GM10266 (cell line): Measurements from ENCODE around the gene SLC13A3.

Experiments used
- DNase-seq: peaks from one replicate; pipeline ENCODE4 v3.0.0; 2012; ENCODE audit errors: extremely low spot score
- CTCF ChIP-seq: IDR thresholded peaks from 2 replicates; pipeline ENCODE4 v1.5.1; 2012; ENCODE audit warnings: mild to moderate bottlenecking, low read depth; ENCODE audit not compliant: control insufficient read depth, insufficient read depth; ENCODE audit errors: missing control alignments

SLC13A3 gene

GRCh38 chr20:46683939-46684750 lies 32.9 kb upstream of the SLC13A3 start:
- no peak for TF ChIP-seq CTCF
- DNase-seq = no peak

- TF ChIP-seq CTCF = no peak
- DNase-seq = no peak
Observed at GRCh38 chr20:46683668-46683938, 32.3 kb upstream of the SLC13A3 start.

- no peak for DNase-seq
- no peak for TF ChIP-seq CTCF
Observed at GRCh38 chr20:46683011-46683667, 31.9 kb upstream of the SLC13A3 start.

GRCh38 chr20:46682063-46682821 lies 31.0 kb upstream of the SLC13A3 start:
- no peak for TF ChIP-seq CTCF
- DNase-seq = no peak

GRCh38 chr20:46681032-46681854 lies 30.0 kb upstream of the SLC13A3 start:
- DNase-seq = peak; percentile 66
- TF ChIP-seq CTCF = peak; percentile 93

- no peak for TF ChIP-seq CTCF
- DNase-seq = no peak
Observed at GRCh38 chr20:46680684-46681031, 29.4 kb upstream of the SLC13A3 start.
